Activated CD4-positive, alpha-beta T cell treated with anti-CD3 and anti-CD28 coated beads, Interleukin-2, amount 50 U/mL, for 24 hours (primary cell): Measurements from ENCODE around the gene FOXP1.
A peak's percentile ranks its signal among the peaks of the same experiment; 100 is the strongest.

Experiments used
- DNase-seq, 2 donors: peaks; one replicate each; pipeline ENCODE4 v3.0.0-alpha.2; 2020; ENCODE audit warnings: low read depth in 1 of 2, low spot score in 1 of 2

The FOXP1 gene

GRCh38 chr3:71583566-71584393 lies at the start of gene FOXP1:
Gene FOXP1, minus strand, starts transcription at chr3:71583728. Its CDS starts 385,347 bp downstream, at chr3:71198381.
- peak; percentile 47 to 52 for DNase-seq

- DNase-seq: no peak
These were observed 46.2 kb upstream of the FOXP1 start for GRCh38 chr3:71629711-71630110.

GRCh38 chr3:71629289-71629688 lies 45.8 kb upstream of the FOXP1 start:
- no peak for DNase-seq

GRCh38 chr3:71628522-71628921 lies 45.0 kb upstream of the FOXP1 start:
- DNase-seq: no peak

GRCh38 chr3:71625676-71626075 lies 42.1 kb upstream of the FOXP1 start:
- no peak for DNase-seq

- no peak for DNase-seq
These were observed 38.5 kb upstream of the FOXP1 start for GRCh38 chr3:71621825-71622537.

- DNase-seq: no peak
These were observed 35.0 kb upstream of the FOXP1 start for GRCh38 chr3:71618538-71618937.

- no peak for DNase-seq
These were observed 33.1 kb upstream of the FOXP1 start for GRCh38 chr3:71616571-71617021.

- DNase-seq: no peak
These were observed 31.3 kb upstream of the FOXP1 start for GRCh38 chr3:71614869-71615268.

- no peak for DNase-seq
These were observed 30.9 kb upstream of the FOXP1 start for GRCh38 chr3:71614426-71614825.

GRCh38 chr3:71611099-71611498 lies 27.6 kb upstream of the FOXP1 start:
- no peak for DNase-seq

- no peak for DNase-seq
These were observed 23.8 kb upstream of the FOXP1 start for GRCh38 chr3:71607364-71607763.

GRCh38 chr3:71606582-71606981 lies 23.1 kb upstream of the FOXP1 start:
- no peak for DNase-seq

- no peak for DNase-seq
These were observed 18.7 kb upstream of the FOXP1 start for GRCh38 chr3:71602256-71602655.

- DNase-seq: no peak
These were observed 18.3 kb upstream of the FOXP1 start for GRCh38 chr3:71601811-71602210.

- DNase-seq: no peak
These were observed 17.2 kb upstream of the FOXP1 start for GRCh38 chr3:71600646-71601288.

GRCh38 chr3:71599416-71599815 lies 15.9 kb upstream of the FOXP1 start:
- DNase-seq: no peak

- no peak for DNase-seq
These were observed 14.8 kb upstream of the FOXP1 start for GRCh38 chr3:71598292-71598691.

GRCh38 chr3:71597286-71597685 lies 13.8 kb upstream of the FOXP1 start:
- DNase-seq: no peak

- no peak for DNase-seq
These were observed 9.6 kb upstream of the FOXP1 start for GRCh38 chr3:71593106-71593505.

GRCh38 chr3:71591101-71591500 lies 7.6 kb upstream of the FOXP1 start:
- no peak for DNase-seq

GRCh38 chr3:71589132-71589531 lies 5.6 kb upstream of the FOXP1 start:
- DNase-seq: no peak
